GM10847 (cell line): ENCODE data around the gene AGRN.

Source experiments
- POLR2A ChIP-seq: IDR thresholded peaks from 2 replicates; pipeline ENCODE4 v1.6.1; 2011; ENCODE audit not compliant: insufficient read length; ENCODE audit errors: extremely low read depth

The AGRN gene

DNA sequence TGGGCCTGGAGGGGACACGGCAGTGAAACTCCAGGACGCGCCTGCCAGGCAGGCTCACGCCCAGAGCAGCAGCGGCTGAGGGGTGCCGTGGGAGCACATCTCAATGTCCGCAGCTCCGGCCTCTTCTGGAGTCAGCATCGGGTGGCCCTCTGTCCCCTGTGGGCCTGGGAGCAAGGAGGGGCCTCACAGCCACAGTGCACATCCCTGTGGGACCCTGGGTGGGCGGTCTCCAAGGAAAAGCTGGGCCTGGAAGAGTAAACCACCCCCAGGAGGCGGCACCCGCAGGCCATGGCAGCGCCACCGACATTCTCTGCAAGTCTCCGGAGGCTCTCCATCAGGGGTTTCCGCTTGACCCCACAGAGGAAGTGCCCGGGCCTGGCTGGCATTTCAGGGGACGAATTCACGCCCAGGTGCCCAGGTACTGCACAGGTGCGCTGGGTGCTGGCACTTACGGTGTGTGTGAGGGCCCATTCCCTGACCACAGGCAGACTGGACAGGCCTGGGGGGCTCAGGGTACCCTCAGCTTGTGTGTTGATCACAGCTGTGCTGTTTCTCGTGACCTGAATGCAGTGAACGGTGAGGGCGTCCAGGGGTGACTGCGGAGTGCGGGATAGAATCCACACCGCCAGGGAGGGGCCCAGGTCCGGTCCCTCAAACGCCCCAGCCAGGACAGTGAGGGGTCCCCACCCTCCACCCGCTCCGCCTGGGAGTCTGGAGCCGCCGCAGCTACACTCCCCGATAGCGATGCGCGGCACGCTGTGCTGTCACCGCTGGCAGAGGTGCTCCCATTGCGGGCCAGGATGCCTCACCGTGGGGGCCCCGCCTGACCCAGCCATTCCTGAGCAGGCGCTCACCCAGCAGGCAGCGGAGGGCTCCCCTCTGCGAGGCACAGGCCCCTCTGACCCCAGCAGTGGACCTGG lies 70.8 kb downstream of the AGRN start:
- TF ChIP-seq POLR2A: no peak

DNA sequence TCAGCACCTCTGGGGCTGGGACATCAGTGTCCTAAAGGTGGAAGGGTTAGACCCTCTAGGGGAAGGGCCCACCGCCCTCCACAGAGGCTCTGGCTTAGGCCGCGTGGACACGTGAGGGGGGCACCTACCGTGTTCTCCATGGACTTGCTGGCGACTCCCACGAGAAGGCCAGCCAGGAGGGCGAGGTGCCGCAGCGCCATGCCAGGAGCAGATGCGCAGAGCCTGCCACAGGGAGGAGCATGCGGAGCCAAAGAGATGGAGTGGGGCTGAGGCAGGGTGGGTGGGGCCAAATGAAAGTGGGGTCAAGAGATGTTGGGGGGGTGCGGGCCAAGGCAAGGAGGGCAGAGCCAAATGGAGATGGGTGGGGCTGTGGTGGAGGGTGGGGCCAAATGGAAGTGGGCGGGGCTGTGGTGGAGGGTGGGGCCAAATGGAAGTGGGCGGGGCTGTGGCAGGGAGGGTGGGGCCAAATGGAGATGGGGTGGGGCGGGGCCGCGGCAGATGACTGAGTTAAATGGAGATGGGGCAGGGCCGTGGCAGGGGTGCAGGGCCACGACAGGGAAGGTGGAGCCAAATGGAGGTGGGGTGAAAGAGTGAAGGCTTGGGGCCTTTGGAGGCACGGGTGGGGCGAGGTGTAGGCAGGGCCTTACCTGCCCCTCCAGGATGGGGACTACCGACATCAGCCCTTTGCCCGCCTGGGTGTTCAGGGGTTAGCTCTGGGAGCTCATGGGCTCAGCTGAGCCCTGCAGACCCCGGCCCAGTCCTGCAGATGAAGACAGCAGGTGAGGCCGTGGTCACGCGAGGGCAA lies 71.6 kb downstream of the AGRN start:
- TF ChIP-seq POLR2A: no peak

DNA sequence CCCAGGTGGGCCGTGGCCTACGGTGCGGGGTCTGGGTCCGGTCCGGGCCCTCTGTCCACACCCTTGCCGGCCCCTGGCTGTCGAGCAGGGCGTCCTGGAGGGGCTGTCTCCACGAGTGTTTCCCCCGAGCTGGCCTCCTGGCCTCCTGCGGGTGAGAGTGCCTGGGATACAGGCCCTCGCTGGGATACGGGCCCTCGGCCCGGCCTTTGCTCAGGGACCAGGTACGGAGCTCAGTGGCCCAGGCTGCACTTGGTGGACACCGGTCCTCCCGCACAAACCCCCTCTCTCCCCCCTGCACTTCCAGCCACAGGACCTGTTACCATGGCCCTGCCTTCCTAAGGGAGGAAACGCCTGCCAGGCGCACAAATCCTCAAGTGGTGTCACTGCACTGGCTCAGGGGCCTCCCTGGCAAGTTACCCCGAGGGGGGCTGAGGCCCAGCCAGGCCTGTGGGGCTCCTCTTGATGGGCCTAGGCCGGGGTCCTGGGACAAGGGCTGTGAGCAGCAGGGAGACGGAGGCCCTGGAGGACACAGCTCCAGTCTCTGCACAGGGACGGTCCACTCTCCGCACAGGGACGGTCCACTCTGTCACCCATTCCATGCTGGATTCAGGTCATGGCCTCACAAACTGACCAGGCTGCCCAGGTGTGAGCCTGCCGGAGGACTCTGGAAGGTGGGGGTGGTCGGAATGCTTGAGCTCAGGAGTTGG lies 72.4 kb downstream of the AGRN start:
- no peak for TF ChIP-seq POLR2A

DNA sequence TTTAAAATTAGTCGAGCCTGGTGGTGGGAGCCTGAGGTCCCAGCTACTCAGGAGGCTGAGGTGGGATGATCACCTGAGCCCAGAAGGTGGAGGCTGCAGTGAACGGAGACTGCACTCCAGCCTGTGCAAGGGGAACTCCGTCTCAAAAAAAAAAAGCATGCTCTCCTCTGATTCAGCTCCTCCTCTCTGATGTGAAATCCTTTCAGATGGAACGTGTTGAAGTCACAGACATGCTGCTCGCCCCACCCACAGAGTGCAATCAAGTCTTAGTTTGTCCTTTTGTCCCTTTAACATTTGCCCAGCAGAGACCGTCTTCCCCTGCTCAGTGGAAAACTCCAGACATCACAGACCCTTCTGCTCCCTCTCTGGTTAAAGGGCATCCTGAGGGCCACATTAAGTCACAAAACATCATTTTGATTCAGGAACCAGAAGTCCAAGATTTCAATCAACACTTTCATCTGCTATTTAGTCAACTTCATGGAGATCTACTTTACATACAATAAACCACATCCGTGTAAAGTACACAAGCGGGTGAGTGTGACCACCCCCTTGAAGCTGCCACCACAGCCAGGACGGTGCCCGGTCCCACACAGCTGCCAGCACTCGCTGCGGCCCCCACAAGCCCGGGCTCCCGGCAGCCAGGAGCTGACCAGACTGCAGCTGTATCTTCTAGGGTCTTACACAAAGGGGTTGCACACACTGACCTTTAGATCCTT lies 73.1 kb downstream of the AGRN start:
- no peak for TF ChIP-seq POLR2A

DNA sequence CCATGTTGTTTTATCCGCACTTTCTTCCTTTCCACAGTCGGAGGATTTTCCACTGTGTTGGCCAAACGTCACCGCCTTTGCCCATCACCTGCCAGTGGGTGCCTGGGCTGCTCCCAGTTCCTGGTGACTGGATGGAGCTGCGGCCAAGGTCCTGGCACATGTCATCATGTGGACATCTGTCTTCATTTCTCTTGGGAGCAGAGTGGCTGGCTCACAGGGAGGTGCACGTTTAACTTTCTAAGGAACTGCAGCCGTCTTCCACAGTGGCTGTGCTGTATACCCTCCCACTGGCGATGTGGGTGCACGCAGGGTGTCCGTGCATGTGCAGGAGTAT lies 73.7 kb downstream of the AGRN start:
- no peak for TF ChIP-seq POLR2A

DNA sequence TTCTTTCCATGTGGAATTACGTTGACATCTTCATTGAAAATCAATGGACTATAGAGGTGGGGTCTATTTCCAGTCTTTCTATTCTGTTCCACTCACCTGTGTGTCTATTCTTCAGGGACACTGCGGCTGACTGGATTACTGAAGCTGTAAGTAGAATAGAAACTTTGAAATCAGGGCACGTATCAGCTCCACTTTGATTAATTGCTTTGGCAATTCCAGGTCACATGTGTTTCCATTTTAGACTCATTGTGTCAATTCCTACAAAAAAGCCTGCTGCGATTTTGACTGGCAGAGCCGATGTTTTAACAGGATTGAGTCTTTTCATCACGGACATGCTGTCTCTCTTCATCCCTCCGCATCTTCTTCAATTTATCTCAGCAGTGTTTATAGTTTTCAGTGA lies 75.1 kb downstream of the AGRN start:
- no peak for TF ChIP-seq POLR2A

DNA sequence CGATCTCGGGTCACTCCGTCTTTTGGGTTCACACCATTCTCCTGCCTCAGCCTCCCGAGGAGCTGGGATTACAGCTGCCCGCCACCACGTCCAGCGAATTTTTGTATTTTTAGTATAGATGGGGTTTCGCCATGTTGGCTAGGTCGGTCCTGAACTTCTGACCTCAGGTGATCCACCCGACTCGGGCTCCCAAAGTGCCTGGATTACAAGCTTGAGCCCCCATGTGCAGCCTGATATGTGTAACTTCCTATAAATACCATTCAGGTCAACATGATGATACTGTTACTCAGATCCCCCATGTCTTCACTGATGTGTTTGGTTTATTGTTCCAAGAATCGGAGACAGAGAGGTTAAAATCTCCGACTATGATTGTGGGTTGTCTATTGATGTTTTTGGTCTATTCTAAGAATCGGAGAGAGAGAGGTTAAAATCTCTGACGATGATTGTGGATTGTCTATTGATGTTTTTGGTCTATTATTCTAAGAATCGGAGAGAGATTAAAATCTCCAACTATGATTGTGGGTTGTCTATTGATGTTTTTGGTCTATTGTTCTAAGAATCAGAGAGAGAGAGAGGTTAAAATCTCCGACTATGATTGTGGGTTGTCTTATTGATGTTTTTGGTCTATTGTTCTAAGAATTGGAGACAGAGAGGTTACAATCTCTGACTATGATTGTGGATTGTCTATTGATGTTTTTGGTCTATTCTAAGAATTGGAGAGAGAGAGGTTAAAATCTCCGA lies 78.9 kb downstream of the AGRN start:
- no peak for TF ChIP-seq POLR2A

DNA sequence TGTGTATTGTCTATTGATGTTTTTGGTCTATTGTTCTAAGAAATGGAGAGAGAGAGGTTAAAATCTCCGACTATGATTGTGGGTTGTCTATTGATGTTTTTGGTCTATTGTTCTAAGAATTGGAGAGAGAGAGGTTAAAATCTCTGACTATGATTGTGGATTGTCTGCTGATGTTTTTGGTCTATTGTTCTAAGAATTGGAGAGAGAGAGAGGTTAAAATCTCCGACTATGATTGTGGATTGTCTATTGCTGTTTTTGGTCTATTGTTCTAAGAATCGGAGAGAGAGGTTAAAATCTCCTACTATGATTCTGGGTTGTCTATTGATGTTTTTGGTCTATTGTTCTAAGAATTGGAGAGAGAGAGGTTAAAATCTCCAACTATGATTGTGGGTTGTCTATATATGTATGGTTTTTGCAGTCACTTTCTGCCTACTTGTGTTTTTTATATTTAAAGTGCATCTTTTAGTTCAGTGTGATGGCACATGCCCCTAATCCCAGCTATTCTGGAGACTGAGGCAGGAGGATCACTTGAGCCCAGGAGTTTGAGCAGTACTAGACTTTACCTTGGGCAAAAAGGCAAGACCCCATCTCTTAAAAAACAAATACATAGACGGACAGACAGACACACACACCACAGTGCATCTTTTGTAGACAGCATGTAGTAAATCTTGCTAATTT lies 79.7 kb downstream of the AGRN start:
- no peak for TF ChIP-seq POLR2A

DNA sequence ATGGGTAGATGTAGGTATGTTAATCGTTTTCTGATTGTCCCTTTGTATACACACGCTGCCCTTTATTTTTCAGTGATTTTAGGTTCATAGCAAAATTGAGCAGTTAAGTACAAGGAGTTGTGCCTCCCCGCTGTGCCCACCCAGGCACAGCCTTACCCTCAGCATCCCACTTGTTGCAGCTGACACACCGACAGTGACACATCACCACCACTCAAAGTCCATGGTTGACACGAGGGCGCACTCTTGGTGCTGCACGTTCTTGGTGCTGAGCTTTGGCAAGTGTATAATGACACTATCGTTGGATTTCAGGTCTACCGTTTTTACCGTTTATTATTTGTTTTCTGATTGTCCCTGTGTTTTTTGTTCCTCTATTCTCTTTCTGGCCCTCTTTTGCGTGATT lies 80.4 kb downstream of the AGRN start:
- no peak for TF ChIP-seq POLR2A

DNA sequence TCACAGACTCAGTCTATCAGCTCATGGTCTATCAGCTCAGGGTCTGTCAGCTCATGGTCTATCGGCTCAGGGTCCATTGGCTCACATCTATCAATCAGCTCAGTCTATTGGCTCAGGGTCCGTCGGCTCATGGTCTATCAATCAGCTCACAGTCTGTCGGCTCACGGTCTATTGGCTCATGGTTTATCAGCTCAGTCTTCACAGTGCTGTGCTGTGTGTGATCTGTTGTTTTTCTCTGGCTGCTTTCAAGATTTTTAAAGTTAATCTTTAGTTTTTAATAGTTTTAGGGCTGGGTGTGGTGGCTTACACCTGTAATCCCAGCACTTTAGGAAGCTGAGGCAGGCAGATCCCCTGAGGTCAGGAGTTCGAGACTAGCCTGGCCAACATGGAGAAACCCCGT lies 81.6 kb downstream of the AGRN start:
- no peak for TF ChIP-seq POLR2A
